ENCODE results near the gene MMP24. TPM values are rescaled to one million over a fixed set of nuclear protein-coding genes. Genes with fewer than 3 reads are reported as not detected.
A peak's percentile ranks its signal among the peaks of the same experiment; 100 is the strongest.

Gene MMP24
- total and polyA plus RNA-seq, 2 of the 13 experiments (the other 11 are each of a cell fraction or from before 2014, with no cell fraction given): 0.29 to 0.35 TPM

DNA sequence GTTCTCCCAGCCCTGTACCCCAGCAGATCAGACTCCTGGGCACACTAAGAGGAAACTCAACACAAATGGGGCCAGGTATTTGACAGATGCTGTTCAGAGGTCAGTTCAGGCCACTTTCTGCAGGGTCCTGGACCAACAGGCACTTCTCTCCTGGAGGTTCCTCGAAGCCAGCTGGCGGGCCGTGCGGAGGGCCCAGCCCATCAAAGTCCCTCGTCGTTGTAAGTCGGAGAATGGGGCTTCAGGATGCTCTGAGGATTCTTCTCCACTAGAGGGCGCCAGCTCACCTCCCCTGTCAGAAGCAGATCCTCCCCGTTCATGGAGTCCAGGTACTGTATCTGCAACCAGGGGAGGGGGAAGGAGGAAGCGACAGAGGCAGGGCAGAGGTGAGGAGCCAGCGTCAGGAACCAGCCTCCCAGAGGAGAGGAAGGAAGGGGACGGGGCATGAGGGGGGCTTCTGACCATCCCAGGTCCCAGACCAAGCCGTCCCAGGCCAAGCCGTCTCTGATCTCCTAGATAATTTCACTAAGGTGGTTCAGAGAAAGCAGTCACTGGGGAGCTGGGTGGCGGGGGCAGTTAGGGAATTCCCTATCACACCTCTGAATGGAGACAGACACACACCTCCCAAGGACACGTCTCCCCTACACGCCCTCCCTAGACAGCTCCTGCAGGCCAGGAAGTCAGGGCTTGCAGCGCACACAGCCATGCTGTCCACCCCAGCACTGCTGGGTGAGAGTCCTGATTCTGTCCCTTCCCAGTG lies 77.4 kb downstream of the MMP24 start (continued):
- TF ChIP-seq, protein P1, sequence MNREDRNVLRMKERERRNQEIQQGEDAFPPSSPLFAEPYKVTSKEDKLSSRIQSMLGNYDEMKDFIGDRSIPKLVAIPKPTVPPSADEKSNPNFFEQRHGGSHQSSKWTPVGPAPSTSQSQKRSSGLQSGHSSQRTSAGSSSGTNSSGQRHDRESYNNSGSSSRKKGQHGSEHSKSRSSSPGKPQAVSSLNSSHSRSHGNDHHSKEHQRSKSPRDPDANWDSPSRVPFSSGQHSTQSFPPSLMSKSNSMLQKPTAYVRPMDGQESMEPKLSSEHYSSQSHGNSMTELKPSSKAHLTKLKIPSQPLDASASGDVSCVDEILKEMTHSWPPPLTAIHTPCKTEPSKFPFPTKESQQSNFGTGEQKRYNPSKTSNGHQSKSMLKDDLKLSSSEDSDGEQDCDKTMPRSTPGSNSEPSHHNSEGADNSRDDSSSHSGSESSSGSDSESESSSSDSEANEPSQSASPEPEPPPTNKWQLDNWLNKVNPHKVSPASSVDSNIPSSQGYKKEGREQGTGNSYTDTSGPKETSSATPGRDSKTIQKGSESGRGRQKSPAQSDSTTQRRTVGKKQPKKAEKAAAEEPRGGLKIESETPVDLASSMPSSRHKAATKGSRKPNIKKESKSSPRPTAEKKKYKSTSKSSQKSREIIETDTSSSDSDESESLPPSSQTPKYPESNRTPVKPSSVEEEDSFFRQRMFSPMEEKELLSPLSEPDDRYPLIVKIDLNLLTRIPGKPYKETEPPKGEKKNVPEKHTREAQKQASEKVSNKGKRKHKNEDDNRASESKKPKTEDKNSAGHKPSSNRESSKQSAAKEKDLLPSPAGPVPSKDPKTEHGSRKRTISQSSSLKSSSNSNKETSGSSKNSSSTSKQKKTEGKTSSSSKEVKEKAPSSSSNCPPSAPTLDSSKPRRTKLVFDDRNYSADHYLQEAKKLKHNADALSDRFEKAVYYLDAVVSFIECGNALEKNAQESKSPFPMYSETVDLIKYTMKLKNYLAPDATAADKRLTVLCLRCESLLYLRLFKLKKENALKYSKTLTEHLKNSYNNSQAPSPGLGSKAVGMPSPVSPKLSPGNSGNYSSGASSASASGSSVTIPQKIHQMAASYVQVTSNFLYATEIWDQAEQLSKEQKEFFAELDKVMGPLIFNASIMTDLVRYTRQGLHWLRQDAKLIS (CRISPR knock-in tag; IDR thresholded peaks at IDR 0.05): no peak
- no peak for TF ChIP-seq ZMYM2 (CRISPR knock-in tag; IDR thresholded peaks at IDR 0.05)
- TF ChIP-seq BRD4 (CRISPR knock-in tag; IDR thresholded peaks at IDR 0.05): no peak; the same call in 1 of the 2 replicates
- no peak for TF ChIP-seq NFRKB (IDR thresholded peaks at IDR 0.05)
- no peak; the same call in 1 of the 2 replicates for TF ChIP-seq ZNF501 (CRISPR knock-in tag; IDR thresholded peaks at IDR 0.05)
- TF ChIP-seq ZNF678 (CRISPR knock-in tag; IDR thresholded peaks at IDR 0.05): no peak
- TF ChIP-seq, protein P2, sequence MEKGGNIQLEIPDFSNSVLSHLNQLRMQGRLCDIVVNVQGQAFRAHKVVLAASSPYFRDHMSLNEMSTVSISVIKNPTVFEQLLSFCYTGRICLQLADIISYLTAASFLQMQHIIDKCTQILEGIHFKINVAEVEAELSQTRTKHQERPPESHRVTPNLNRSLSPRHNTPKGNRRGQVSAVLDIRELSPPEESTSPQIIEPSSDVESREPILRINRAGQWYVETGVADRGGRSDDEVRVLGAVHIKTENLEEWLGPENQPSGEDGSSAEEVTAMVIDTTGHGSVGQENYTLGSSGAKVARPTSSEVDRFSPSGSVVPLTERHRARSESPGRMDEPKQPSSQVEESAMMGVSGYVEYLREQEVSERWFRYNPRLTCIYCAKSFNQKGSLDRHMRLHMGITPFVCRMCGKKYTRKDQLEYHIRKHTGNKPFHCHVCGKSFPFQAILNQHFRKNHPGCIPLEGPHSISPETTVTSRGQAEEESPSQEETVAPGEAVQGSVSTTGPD (CRISPR knock-in tag; IDR thresholded peaks at IDR 0.05): no peak
- TF ChIP-seq ZNF329 (CRISPR knock-in tag; IDR thresholded peaks at IDR 0.05; ENCODE audit: low read depth): no peak
- 0 out of 2 replicates have a peak, but pooled peaks have one; percentile 36 for TF ChIP-seq ZNF225 (CRISPR knock-in tag; IDR thresholded peaks at IDR 0.05)
- peak; percentile 38 for TF ChIP-seq TBL1XR1 (IDR thresholded peaks at IDR 0.05; ENCODE audit: borderline replicate concordance, low read length, partially characterized antibody)
- no peak for TF ChIP-seq CBX1 (IDR thresholded peaks at IDR 0.05; ENCODE audit: low read depth)
- no peak for TF ChIP-seq SPEN (CRISPR knock-in tag; IDR thresholded peaks at IDR 0.05; ENCODE audit: low read depth)
- TF ChIP-seq ZNF441 (CRISPR knock-in tag; IDR thresholded peaks at IDR 0.05; ENCODE audit: borderline replicate concordance): no peak
- no peak for TF ChIP-seq MBNL3 (CRISPR knock-in tag; conservative IDR thresholded peaks at IDR 0.05)
- TF ChIP-seq GATAD1 (CRISPR knock-in tag; IDR thresholded peaks at IDR 0.05): peak; percentile 66; the same call in 1 of the 2 replicates
- TF ChIP-seq IKZF1 (IDR thresholded peaks at IDR 0.05): no peak
- no peak for TF ChIP-seq ZNF550 (CRISPR knock-in tag; IDR thresholded peaks at IDR 0.05; ENCODE audit: borderline replicate concordance)
- no peak for TF ChIP-seq NCOA1 (CRISPR knock-in tag; IDR thresholded peaks at IDR 0.05)
- TF ChIP-seq FOSL2 (CRISPR knock-in tag; IDR thresholded peaks at IDR 0.05): peak; percentile 66
- no peak for TF ChIP-seq PCBP2 (optimal IDR thresholded peaks at IDR 0.05; ENCODE audit: low read depth, low read length, poor library complexity, severe bottlenecking)
- TF ChIP-seq, protein P3, sequence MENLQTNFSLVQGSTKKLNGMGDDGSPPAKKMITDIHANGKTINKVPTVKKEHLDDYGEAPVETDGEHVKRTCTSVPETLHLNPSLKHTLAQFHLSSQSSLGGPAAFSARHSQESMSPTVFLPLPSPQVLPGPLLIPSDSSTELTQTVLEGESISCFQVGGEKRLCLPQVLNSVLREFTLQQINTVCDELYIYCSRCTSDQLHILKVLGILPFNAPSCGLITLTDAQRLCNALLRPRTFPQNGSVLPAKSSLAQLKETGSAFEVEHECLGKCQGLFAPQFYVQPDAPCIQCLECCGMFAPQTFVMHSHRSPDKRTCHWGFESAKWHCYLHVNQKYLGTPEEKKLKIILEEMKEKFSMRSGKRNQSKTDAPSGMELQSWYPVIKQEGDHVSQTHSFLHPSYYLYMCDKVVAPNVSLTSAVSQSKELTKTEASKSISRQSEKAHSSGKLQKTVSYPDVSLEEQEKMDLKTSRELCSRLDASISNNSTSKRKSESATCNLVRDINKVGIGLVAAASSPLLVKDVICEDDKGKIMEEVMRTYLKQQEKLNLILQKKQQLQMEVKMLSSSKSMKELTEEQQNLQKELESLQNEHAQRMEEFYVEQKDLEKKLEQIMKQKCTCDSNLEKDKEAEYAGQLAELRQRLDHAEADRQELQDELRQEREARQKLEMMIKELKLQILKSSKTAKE (CRISPR knock-in tag; IDR thresholded peaks at IDR 0.05; ENCODE audit: borderline replicate concordance): no peak
- no peak for TF ChIP-seq ZNF260 (CRISPR knock-in tag; IDR thresholded peaks at IDR 0.05; ENCODE audit: borderline replicate concordance, low read depth)
- no peak for TF ChIP-seq CREM (IDR thresholded peaks at IDR 0.05)
- TF ChIP-seq CREM (CRISPR knock-in tag; IDR thresholded peaks at IDR 0.05): no peak
- no peak for TF ChIP-seq MEF2D (CRISPR knock-in tag; IDR thresholded peaks at IDR 0.05)
- TF ChIP-seq GABPB1 (CRISPR knock-in tag; IDR thresholded peaks at IDR 0.05): peak; percentile 64

All from HepG2 (cell line).